Adrenal gland (tissue), 5 donors: ENCODE measurements around the gene NHS.

ENCODE experiments used
- CTCF ChIP-seq, 6 experiments: fragments of 450-650 bp in 4 of 6; fragments of 200-600 bp in 2 of 6; sonication (generic) in 1 of 6; IDR thresholded peaks; 1 replicate in 5 of 6; 2 replicates in 1 of 6; pipeline versions ENCODE4 v1.5.1 to v1.8.0; 2016 to 2021; ENCODE audit warnings: antibody characterized with exemption in 6 of 6, mild to moderate bottlenecking in 2 of 6, moderate library complexity in 1 of 6
- POLR2A ChIP-seq, 2 donors: fragments of 450-650 bp; IDR thresholded peaks; one replicate each; pipeline ENCODE4 v1.6.1; 2017; ENCODE audit warnings: antibody characterized with exemption in 2 of 2, mild to moderate bottlenecking in 2 of 2, moderate library complexity in 1 of 2
- donor health status: DM: no; HTN: no; CAD: no.

- TF ChIP-seq CTCF (IDR thresholded peaks at IDR 0.05) = no peak
- no peak for TF ChIP-seq POLR2A (IDR thresholded peaks at IDR 0.05)
Measured at GRCh38 chrX:17470136-17470535, 95.1 kb downstream of the NHS start.
